DMS53 (cell line): ENCODE results near the gene GGTLC3.
"Not testable (repeated sequence)": the region's sequence is repeated elsewhere in the genome, so short reads cannot be mapped to it uniquely, and the experiment has no call there.

Source experiments
- DNase-seq: peaks from one replicate; lab custom pipeline; 2025; lab: John Stamatoyannopoulos, UW

Gene GGTLC3

DNA sequence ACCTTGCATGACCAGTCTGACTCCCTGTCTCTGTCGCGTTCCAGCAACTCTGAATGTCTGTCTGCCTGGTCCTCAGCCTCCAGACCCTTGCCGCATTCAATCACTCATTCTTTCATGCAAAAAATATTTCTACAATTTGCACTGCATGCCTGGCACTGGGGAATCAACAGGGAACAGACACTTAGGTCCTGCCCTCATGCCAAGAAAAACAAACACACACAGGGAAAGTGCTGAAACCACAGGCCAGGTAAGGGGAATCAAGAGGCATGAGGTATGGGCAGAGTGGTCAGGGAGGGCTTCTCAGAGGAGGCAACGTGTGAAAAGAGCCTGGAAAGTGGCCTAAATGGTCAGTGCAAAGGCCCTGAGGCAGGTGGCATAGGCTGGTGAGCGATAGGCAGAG is at the start of gene GGTLC3:
GGTLC3 (minus strand) TSS at position 101 of the 400 bp plus-strand sequence. CDS start 264 bp downstream, outside the sequence.
- not testable (repeated sequence) for DNase-seq

DNA sequence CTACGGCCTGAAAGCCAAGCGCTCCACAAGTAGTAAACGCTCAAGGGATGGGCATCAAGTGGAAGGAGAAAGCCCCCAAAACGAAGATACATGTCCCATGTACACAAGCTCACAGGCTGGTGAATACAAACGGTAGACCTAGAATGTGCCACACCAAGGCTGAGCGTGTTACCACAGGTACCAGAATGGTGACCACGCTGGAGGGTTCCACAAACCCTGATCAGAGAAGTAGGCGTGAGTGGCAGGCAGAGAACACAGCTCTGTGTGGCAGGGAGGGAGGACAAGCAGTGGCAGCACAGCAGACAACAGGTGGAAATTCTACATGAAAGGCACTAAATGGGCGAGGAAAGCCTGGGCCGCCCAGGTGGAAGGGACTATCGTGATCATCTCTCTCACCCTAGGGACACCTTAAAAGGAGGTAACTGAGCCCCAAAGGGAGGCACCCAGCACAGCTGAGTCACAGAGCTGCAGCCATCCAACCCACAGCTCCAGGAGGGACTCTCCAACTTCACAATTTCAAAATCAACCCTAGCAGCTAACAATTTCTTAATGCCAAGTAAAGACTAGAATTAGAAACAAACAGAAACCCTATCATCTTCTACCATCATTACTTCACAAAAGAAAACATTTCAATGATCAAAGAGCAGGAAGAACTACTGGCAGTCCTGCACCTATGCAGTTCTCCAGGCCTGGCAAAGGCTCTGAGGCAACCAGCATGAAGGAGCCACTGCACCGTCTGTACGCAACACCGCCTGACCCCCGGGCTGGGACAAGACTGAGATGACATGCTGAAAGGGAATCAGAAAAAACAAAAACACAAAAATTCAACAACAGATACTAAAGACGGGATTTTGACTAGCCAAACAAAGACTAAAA is 42.4 kb upstream of the GGTLC3 start:
- not testable (repeated sequence) for DNase-seq

DNA sequence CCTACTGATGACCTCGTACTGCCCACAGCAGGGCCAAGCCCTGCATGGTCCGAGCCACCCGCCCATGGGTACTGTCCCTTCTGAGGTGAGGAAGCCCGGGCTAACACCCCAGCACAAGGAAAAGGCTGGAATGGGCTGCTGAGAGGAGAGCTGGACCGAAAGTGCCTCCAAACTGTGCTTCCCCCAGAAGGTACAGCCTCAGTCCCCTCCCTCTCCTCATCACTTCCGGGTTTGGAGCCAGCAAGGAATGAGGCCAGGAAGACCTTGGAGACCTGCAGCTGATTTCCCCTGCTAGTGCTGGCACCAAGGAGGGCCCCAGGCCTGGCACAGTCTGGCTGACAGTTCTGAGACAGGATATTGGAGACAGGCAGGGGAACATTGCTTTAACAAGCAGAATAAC is 41.0 kb upstream of the GGTLC3 start:
- DNase-seq: not testable (repeated sequence)

DNA sequence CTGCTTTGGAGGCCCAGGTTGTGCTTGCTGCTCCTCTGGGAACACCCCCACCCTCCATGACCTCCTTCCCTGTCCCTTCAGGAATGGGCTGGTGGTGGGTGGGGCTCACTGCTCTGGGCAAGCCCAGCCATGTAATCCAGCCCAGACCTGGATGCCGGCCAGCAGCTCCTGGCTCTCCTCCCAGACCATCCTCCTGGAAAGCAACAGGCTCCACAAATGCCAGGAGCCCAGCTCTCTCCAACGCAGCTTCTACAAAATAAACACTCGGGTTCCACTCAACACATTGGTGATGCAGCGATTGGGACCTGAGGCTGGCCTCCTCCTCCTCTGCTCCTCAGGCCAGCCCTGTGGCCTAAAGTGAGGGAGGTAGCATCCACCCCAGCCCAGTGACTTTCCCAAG is 40.6 kb upstream of the GGTLC3 start:
- not testable (repeated sequence) for DNase-seq

DNA sequence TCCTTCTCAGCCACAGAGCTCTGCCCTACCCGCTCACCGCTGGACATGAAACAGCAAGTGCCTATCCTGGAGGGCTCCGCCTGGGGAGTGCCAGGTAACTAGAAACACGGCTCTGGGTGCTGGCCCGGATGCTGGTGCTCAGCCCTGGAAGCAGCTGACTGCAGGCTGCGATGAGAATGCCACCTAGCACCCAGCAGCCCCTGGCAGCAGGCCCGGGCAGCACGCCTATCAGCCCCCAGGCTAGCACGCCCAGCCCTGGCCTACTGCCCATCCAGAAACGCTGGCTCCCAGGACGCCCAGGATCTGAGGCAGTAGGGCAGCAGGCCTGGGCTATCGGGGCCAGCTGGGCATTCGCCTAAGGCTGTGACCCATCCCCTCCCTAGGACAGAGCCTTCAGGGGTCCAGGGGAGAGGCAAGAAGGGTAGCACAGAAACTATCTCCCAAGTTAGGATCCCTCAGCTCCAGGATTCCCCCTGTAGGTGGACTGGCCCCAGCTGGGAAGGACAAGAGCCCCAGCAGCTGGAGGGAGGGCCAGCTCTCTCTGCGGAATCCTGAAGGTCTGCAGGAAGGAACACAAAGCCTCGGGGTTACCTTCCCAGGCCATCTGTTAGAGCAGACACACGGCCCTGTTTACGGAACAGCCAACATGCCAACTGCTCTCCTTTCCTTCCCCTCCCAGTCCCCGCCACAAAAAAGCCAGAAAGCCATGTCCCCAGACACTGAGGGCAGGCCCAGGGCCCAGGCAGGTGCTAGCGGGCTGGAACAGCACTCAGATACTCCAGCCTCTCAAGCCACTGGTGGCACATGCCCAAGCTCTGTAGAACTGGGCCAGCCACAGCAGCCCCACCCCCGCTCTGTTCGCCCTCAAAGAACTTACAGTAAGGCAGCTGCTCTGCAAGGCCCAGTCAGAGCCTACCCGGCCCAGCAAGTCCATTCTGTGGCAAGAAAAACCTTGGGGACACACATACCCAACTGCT is 36.6 kb upstream of the GGTLC3 start:
- not testable (repeated sequence) for DNase-seq

DNA sequence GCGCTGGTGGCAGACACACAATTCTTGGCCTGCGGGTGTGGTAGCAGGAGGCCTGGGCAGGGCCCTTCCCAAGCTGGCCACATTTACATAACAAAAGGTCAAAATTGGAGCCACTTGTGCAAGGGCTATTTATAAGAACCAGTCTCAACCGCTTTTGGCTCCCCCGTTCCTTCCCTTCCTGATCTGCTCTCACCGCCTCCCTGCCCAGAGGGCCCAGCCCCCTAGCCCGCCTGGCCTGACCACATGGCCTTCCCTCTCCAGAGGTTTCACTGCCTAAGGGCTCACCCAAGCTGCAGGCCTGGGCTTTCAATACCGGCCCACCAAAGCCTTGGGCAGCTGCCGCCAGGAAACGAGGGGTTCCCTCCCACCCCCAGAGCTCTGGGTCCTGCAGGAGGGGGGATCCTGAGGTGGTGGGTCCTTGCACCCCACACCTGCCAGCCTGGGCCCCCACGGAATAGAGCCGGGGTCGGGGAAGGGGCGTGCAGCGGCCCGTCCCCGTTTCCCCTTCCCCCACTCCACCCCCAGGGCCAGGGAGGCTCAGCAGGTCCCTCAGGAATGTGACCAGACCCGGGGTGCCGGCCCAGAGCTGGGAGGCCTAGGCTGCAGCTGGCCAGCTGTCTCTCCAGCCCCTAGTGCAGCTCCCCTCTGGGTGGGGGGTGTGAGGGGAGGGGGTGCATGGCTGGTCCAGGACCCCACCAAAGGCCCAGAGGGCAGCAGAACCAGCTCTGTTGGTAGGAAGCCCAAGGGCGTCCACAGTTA is 35.1 kb upstream of the GGTLC3 start:
- DNase-seq: not testable (repeated sequence)

DNA sequence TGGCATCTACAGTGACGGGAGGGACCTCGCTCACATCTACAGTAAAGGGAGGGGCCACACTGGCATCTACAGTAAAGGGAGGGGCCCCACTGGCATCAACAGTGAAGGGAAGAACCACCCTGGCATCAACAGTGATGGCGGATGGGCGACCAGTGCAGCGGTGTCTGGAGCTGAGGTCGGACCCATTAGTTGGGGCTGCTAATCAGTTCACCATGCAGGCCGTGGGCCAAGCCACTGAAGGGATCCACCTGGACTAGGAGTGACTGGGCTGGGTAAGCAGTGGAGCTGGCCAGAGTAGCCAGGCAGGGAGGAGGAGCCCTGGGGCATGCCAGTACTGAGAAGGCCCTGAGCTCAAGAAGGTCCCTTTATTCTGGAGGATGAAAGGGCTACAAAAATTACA is 33.1 kb upstream of the GGTLC3 start:
- not testable (repeated sequence) for DNase-seq

DNA sequence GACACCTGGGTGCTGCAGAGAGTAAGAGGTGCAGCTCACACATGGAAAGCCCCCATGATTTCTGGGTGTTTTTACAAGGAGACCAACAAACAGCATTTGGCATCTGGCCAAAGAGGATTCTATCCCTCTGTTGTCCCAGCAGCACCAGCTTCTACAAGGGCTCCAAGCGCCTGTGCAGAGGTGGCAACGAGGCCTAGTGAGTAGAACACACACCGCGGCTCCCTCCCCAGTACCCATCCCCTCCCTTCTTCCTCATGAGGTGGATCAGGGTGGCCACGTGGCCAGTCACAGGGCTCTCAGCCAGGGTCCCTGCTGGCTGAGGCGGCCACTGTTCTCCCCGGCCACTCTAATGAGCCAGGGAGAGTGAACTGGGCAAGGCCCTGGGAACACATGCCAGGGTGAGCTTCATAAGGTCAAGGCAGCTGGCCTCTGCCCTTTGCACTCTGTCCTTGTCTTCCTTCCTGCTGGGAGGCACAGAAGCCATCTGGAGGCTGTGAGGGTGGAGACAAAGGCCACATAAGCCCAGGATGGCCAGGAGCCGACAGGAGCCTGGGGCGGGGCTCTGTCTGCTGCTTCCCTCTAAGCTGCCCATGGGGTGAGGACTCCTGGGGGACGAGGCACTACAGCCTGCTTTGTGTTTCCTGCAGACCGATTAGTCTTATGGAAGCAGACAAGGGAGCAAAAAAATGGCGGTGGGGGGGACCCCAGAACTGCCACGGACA is 31.7 kb upstream of the GGTLC3 start:
- DNase-seq: not testable (repeated sequence)

DNA sequence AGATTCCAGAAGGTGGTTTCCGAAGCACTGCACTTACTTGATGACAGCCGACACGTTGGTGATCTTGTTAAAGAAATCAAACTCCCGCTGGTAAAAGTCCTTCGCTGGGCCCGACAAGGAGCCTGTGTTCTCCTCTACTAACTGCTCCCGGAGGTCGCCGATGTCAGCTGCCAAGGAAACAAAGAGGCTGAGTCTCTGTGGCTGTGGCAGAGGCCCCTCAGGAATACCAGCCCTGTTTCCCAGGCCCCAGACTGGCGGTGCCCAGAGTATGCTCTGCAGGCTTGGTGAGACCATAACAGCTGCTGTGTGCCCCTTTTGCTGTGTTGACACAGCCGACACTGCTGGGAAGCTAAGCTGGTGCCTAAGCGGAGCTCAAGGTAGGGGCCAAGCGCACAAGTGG is 26.7 kb upstream of the GGTLC3 start:
- not testable (repeated sequence) for DNase-seq

DNA sequence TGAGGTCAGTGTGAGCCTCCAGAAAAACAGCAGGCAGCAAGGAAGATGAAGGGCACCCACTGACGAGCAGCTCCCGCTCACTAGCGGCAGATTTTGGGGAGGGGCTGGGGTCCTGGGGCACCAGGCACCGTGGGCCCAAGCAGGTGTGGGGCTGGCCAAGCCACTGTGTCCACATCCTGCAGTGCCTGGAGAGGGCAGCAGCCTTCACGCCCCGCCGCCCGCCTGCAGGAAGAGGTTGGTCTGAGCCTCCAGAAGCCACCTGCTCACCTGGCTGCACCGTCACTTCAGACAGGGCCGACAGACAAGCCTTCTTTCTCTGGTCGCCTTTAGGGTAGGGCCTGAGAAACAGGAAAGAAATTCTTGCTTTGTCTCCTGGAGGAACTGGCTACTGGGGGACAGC is 25.4 kb upstream of the GGTLC3 start:
- not testable (repeated sequence) for DNase-seq

DNA sequence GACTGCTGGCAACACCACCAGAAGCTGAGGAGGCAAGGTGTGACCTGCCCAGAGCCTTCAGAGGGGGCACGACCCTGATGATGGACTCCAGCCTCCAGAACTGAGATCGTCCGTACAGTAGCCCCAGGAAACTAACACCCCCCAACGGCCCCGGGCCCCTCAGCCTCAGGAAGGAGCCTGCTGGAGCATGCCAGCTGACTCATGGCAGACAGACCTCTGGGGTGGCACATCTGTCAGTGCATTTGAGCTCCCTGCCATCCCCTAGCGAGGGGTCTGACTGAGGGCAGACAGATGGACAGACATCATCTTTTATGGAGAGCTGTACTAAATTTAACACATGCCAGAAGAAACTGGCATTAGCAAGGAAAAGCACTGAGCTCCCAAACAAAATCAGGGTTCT is 22.0 kb upstream of the GGTLC3 start:
- DNase-seq: not testable (repeated sequence)

DNA sequence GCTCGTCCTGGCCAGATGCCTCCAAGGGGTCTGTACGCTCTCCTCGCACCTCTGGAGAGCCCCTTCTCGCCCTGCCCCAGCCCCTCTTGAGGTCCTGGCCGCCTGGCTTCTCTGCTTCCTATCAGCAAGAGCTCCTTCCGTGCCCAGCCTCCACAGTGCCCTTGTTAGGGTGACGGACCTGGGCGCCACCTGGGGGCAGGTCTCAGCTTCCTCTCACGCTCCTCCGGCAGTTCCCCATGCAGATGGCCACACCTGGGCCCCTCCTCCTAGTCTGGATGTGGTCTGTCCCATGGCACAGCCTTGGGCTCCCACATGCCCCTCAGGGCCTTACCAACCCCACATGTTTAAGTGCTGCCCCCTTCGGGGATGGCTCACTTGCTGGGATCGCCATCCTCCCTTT is 16.4 kb upstream of the GGTLC3 start:
- not testable (repeated sequence) for DNase-seq

DNA sequence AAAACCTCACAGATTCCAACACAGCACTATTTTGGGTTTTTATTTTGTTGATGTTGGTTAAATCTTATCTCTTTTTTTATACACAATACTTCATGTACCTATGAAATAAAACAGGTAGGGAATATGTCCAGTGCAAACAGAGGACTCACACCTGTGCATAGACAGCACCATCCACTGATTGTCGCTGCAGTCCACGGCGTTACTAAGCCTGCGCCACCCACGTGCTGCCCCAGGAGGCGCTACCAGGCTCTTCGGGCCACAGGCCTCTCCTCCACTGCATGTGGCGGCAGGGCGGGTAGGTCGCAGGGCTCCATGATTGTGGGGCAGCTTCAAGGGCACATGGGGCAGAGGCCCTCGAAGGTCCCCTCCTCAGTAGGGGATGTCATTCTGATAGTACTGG is 15.7 kb upstream of the GGTLC3 start:
- DNase-seq: not testable (repeated sequence)

DNA sequence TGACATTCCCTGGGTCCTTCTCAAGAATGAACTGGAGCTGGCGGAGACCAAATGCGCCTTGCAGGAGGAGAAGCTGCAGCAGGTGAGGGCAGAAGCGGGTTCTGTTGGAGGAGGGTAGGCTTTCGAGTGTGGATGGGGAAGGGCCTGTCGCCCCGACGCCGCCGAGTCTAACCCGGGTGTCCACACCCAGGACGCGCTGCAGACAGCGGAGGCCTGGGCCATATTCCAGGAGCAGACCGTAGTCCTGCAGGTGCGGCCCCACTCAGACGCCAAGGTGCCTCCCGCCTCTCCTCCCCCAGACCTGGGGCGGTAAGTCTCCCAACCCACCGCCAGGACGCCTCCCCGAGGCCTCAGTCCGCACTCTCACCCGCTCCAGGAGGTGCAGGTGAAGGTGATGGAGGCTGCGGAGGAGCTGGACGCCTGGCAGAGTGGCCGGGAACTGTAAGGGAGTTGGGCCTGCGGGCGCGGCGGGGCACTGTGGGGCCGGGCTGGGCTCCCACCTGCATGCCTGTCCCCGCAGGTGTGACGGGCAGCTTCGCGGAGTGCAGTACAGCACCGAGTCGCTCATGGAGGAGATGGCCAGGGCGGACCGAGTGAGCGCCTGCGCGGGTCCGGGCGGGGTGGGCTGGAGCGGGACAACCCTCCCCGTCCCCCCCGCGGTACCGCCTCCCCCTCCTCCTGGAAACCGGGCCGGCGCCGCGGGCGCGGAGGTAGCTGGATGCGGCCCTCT is 11.6 kb upstream of the GGTLC3 start:
- DNase-seq: not testable (repeated sequence)

DNA sequence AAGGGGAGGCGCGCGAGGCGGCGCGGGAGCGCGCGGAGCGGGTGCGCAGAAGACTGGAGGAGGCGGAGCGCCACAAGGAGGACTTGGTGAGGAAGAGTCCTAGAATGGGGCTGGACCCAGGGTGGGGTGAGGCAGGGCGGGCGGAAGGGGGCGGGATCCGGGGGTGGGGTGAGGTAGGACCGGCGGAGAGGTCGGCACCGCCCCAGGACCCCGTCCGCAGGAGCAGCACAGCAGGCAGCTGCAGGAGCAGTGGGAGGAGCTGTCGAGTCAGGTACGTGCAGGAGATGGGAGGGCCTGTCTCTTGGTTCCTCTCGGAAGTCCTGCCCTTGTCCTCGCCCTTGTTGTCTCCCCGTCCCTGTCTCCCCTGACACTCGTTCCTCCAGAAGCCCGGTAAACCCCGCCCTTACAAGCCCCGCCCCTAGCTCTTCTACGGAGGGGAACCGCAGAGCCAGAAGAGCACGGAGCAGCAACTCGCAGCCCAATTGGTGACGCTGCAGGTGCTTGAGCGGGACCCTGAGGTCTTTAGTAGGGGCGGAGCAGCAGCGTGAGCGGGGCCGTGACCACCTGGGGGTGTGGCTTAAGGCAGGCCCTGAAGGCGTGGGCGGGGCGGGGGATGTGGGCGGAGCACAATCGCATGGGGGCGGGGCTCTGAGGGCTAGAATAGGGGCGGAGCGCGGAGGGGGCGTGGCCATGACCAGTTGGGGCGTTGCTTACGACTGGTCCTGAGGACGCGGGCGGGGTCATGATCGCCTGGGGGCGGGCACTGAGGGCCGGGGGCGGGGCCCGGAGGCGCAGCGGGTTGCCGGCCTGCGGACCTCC is 10.8 kb upstream of the GGTLC3 start:
- DNase-seq: not testable (repeated sequence)

DNA sequence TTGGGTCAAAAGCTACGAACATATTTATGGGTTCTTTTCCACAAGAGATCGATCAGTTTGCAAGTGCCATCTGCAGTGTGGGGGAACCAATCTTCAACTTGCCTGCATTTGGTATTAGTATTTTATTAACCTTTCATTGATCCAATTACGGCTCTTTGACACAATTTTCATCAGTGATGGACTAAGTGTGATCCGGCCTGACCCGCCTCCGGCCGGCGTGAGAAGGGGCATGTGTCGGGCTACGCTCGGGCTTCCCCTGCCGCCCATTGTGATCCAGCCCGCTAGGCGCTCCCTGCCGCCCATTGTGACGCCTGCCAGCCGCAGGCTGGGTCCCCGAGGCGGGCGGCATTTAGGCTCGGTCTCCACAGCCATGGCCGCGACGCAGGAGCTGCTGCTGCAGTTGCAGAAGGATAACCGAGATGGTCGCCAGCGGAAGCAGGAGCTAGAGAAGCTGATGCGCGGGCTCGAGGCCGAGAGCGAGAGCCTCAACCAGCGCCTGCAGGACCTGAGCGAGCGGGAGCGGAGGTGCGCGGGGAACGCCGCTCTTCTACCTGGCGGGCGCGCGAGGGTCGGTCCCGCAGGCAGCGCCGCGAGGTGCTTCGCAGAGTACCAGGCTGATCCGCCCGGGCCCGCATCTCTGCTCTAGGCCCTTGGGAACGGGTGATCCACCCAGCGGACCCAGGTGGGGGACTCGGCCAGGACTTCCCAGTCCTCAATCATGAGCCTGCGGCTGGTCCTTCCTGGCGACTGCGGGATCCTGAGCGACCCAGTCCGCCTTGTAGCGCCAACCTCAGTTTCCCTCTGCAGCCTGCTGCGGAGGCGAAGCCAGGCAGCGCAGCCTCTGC is 10.0 kb upstream of the GGTLC3 start, which contains the start of gene TMEM191B:
TMEM191B (plus strand) TSS at position 51 of the 845 bp plus-strand sequence; CDS start at position 230, 179 bp downstream.
- not testable (repeated sequence) for DNase-seq

DNA sequence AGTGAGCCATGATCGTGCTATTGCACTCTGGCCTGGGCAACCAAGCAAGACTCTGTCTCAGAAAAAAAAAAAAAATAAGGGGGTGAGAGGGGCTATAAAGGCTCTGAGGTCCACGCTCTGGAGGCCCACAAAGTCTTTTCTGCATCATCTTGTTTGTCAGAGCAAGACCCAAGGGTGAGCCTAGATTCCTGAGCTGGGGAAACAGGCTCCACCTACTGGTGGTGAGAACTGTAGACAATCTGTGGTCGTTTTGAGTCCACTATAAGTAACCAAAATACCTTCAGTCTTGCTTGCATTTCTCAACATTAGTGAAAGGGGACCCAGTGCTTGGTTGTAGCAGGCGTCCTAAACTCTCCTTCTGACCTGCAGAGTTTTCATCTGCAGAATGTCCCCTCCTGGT is 5.4 kb upstream of the GGTLC3 start:
- DNase-seq: not testable (repeated sequence)

DNA sequence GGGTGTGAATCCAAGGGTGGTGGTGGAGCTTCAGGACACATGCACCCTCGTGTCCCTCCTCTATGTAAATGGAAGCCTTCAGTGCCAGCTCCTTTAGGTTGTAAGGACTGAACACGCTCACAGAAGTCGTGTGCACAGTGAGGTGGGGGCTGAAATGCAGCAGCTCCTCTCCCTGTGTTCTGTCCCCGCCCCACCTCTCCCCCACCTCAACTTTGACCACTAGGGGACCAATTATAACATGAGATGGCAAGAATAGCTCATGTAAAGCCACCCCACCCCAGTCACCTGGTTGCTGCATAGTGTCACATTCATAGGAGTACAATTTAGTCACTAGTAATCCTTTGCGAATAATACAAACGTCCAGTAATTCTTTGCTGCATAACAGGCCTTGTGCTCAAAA is 4.8 kb upstream of the GGTLC3 start:
- not testable (repeated sequence) for DNase-seq
